ENCODE results near the gene NOVA1. TPM values are rescaled to one million over a fixed set of nuclear protein-coding genes. Genes with fewer than 3 reads are reported as not detected.

The NOVA1 gene
- total and polyA plus RNA-seq, 4 donors = 58.2 to 232 (median 174) TPM

DNA sequence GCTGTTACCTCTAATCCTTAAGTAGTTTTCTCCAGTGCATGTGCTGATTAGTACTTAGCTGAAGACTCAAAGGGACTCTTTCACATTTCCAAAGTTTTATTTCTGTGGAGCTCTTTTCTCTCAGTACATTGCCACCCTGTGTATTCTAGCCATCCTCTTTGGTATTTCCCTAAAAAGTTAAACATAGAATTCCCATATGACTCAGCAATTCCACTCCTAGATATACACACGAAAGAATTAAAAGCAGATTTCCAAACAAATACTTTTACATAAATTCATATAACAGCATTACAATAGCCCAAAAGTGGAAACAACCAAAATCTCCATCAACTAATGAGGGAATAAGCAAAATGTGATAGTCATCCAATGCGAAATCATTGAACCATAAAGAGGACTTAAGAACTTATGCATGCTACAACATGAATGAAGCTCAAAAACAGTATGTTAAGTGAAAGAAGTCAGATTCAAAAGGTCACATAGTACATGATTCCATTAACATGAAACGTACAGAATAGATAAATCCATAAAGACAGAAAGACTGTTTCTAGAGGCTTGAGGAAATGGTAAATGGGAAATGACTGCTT lies 9.0 kb upstream of the NOVA1 start:
- WGBS (ENCODE audit: insufficient coverage) = no CpG with 5 or more reads among the region's 3 CpGs
- Histone ChIP-seq H3K9me3 (ENCODE audit: control insufficient read depth, insufficient read depth, low read length) (no peaks in the 10 kb centered on the region), H3K36me3 (ENCODE audit: control insufficient read depth, insufficient read depth, low read length) (no peaks in the 10 kb centered on the region), H3K27ac (ENCODE audit: low read depth, low read length) (no peak overlapping the region), H3K4me1 (ENCODE audit: control insufficient read depth, insufficient read depth, low read length) (no peaks in the 10 kb centered on the region), H3K4me3 (ENCODE audit: low read depth, low read length) (no peak overlapping the region), H3K27me3 (ENCODE audit: control insufficient read depth, insufficient read depth, low read length) (no peaks in the 10 kb centered on the region)
- DNase-seq (ENCODE audit: low read depth in 4 of 6, low spot score in 6 of 6) = no peak

DNA sequence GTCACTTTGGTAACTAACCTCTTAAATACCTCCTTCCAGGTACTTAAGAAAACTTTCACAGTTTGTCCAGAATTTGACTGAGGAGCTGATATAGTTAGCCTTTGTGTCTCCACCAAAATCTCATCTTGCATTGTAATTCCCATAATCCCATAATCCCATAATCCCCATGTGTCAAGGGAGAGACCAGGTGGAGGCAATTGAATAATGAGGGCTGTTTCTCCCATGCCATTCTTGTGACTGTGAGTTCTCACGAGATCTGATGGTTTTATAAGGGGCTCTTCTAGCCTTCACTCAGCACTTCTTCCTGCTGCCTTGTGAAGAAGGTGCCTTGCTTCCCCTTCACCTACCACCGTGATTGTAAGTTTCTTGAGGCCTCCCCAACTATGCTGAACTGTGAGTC lies 7.8 kb upstream of the NOVA1 start:
- no peak for DNase-seq (ENCODE audit: low read depth in 4 of 6, low spot score in 6 of 6)
- Histone ChIP-seq H3K4me3 (ENCODE audit: low read depth, low read length) (no peak overlapping the region), H3K9me3 (ENCODE audit: control insufficient read depth, insufficient read depth, low read length) (no peaks in the 10 kb centered on the region), H3K36me3 (ENCODE audit: control insufficient read depth, insufficient read depth, low read length) (no peaks in the 10 kb centered on the region), H3K27ac (ENCODE audit: low read depth, low read length) (no peak overlapping the region), H3K27me3 (ENCODE audit: control insufficient read depth, insufficient read depth, low read length) (no peaks in the 10 kb centered on the region), H3K4me1 (ENCODE audit: control insufficient read depth, insufficient read depth, low read length) (no peaks in the 10 kb centered on the region)
- WGBS (ENCODE audit: insufficient coverage) = 76% methylated on average over 2 of the region's 2 CpGs

DNA sequence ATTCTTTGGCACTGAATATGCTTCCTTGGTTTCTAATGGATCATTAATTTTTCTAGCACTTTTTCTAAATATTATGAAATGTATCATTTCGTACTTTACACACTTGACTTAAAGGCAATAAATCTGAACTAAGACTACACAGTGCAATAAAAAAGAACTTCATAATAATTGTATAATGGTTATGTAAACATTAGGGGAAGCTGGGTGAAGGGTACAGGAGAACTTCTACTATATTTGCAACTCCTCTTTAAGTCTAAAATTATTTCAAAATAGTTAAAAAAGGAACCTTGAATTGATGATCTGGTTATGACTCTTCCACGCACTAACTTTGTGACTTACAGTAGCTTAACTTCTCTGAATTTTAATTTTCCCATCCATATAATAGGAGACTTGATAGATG lies 5.1 kb upstream of the NOVA1 start:
- no peaks in the 10 kb centered on the region for H3K9me3 ChIP-seq (ENCODE audit: control insufficient read depth, insufficient read depth, low read length)
- no peak overlapping the region for H3K4me3 ChIP-seq (ENCODE audit: low read depth, low read length)
- no CpG with 5 or more reads among the region's 2 CpGs for WGBS (ENCODE audit: insufficient coverage)
- no peak for DNase-seq (ENCODE audit: low read depth in 4 of 6, low spot score in 6 of 6)
- no peaks in the 10 kb centered on the region for H3K36me3 ChIP-seq (ENCODE audit: control insufficient read depth, insufficient read depth, low read length)
- no peak overlapping the region for H3K27ac ChIP-seq (ENCODE audit: low read depth, low read length)
- no peaks in the 10 kb centered on the region for H3K4me1 ChIP-seq (ENCODE audit: control insufficient read depth, insufficient read depth, low read length)
- no peaks in the 10 kb centered on the region for H3K27me3 ChIP-seq (ENCODE audit: control insufficient read depth, insufficient read depth, low read length)

DNA sequence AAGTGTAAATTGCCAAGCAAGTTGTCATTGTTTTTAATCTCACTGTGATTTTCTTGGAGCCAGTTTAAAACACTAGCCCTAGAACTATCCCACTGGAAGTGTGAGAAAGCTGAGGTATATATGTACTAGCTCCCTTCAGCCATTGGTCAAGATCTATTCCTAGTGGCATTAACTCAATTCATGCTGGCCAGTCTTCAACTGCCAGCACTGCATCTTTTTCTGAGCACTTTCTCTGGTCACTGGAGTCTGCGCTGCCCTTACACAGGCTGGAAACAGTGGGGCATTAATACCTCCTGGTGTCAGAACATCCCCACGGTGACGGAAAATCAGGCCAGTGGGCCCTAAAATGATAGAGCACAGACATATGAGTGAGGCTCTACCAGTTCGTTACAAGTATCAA lies 4.0 kb upstream of the NOVA1 start:
- 42% methylated on average over 3 of the region's 4 CpGs for WGBS (ENCODE audit: insufficient coverage)
- no peaks in the 10 kb centered on the region for H3K4me1 ChIP-seq (ENCODE audit: control insufficient read depth, insufficient read depth, low read length)
- H3K27ac ChIP-seq (ENCODE audit: low read depth, low read length) = no peak overlapping the region
- H3K9me3 ChIP-seq (ENCODE audit: control insufficient read depth, insufficient read depth, low read length) = no peaks in the 10 kb centered on the region
- H3K4me3 ChIP-seq (ENCODE audit: low read depth, low read length) = no peak overlapping the region
- H3K27me3 ChIP-seq (ENCODE audit: control insufficient read depth, insufficient read depth, low read length) = no peaks in the 10 kb centered on the region
- H3K36me3 ChIP-seq (ENCODE audit: control insufficient read depth, insufficient read depth, low read length) = no peaks in the 10 kb centered on the region
- DNase-seq (ENCODE audit: low read depth in 4 of 6, low spot score in 6 of 6) = peak in 1 of 6 donors; percentile 66

DNA sequence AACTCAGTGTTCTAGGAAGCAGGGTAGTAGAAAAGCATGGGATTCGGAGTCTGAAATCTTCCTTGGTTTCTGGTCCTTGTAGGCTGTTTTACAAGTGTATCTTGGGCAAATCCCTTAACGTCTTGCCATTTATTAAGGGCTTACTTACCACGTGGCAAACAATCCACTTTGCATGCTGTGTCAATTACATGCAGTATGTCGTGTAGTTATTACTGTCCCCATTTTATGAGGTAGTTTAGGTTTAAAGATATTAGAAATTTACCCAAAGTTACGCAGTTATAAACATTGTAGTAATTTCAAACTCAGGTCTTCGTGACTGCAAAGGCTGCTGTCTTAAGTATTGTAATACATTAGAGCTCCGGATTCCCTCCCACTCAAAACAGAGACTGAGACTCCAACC lies 1.5 kb upstream of the NOVA1 start:
- Histone ChIP-seq H3K27me3 (ENCODE audit: control insufficient read depth, insufficient read depth, low read length) (no peaks in the 10 kb centered on the region), H3K4me3 (ENCODE audit: low read depth, low read length) (peak overlapping the region; percentile 80), H3K4me1 (ENCODE audit: control insufficient read depth, insufficient read depth, low read length) (no peaks in the 10 kb centered on the region), H3K27ac (ENCODE audit: low read depth, low read length) (peak overlapping the region; percentile 95), H3K36me3 (ENCODE audit: control insufficient read depth, insufficient read depth, low read length) (no peaks in the 10 kb centered on the region), H3K9me3 (ENCODE audit: control insufficient read depth, insufficient read depth, low read length) (no peaks in the 10 kb centered on the region)
- DNase-seq (ENCODE audit: low read depth in 4 of 6, low spot score in 6 of 6) = peak in 1 of 6 donors; percentile 81
- no CpG with 5 or more reads among the region's 7 CpGs for WGBS (ENCODE audit: insufficient coverage)

DNA sequence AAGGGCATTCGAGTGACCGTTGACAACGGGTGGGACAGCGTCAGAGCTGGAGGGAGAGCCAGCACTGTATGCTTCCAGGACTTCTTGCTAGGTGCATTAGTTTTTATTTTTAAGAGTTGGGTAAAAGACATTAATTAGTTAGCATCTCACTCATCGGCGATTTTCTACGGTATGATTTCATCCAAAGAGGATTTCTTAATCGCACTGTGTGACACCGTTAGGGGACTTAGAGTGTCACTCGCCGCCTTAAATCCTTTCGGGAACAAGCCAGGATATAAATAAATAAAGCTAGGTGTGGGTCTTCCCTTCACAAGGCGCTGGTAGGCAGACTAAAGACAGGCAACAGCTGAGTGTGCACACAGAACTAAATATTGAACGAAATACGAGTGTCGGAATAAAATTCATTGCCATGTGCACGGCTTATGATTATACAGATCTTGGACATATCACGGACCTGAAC lies 869 bp upstream of the NOVA1 start:
- Histone ChIP-seq H3K4me3 (ENCODE audit: low read depth, low read length) (peak overlapping the region; percentile 80), H3K27ac (ENCODE audit: low read depth, low read length) (peak overlapping the region; percentile 95), H3K36me3 (ENCODE audit: control insufficient read depth, insufficient read depth, low read length) (no peaks in the 10 kb centered on the region), H3K9me3 (ENCODE audit: control insufficient read depth, insufficient read depth, low read length) (no peaks in the 10 kb centered on the region), H3K4me1 (ENCODE audit: control insufficient read depth, insufficient read depth, low read length) (no peaks in the 10 kb centered on the region), H3K27me3 (ENCODE audit: control insufficient read depth, insufficient read depth, low read length) (no peaks in the 10 kb centered on the region)
- 2% methylated on average over 11 of the region's 18 CpGs for WGBS (ENCODE audit: insufficient coverage)
- no peak for DNase-seq (ENCODE audit: low read depth in 4 of 6, low spot score in 6 of 6)

DNA sequence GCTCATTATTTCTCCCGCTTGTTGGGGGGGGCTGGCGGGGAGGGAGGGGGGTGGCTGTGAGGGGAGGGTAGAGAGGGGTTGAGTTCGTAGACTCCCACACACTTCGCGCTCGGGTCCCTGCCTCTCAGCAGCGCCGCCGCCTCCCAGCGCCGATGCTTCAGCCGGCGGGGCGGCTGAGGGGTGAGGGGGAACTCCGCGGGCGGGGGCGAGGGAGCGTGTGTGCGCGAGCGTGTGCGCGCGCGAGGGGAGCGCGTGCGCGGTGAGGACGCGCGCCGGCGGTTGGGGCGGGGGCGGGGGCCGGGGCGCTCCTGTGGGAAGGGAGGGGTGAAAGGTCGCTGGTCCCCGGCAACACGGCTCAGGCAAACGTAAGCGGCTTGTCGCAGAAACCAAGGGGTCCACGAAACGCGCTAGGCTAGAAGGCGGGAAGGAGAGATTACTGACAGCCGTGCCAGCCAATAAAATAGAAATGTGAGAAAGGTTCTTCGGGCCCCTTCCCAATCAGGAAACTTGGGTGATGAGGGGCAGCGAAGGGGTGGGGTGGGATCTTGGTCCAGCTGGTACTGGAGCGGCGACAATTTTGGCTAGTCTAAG lies 343 bp upstream of the NOVA1 start:
- Histone ChIP-seq H3K27me3 (ENCODE audit: control insufficient read depth, insufficient read depth, low read length) (no peaks in the 10 kb centered on the region), H3K36me3 (ENCODE audit: control insufficient read depth, insufficient read depth, low read length) (no peaks in the 10 kb centered on the region), H3K4me3 (ENCODE audit: low read depth, low read length) (peak overlapping the region; percentile 80), H3K27ac (ENCODE audit: low read depth, low read length) (peak overlapping the region; percentile 96), H3K4me1 (ENCODE audit: control insufficient read depth, insufficient read depth, low read length) (no peaks in the 10 kb centered on the region), H3K9me3 (ENCODE audit: control insufficient read depth, insufficient read depth, low read length) (no peaks in the 10 kb centered on the region)
- peak; percentile 95 to 100 (median 98) for DNase-seq (ENCODE audit: low read depth in 4 of 6, low spot score in 6 of 6)
- WGBS (ENCODE audit: insufficient coverage) = under 1% methylated on average over 46 of the region's 54 CpGs

DNA sequence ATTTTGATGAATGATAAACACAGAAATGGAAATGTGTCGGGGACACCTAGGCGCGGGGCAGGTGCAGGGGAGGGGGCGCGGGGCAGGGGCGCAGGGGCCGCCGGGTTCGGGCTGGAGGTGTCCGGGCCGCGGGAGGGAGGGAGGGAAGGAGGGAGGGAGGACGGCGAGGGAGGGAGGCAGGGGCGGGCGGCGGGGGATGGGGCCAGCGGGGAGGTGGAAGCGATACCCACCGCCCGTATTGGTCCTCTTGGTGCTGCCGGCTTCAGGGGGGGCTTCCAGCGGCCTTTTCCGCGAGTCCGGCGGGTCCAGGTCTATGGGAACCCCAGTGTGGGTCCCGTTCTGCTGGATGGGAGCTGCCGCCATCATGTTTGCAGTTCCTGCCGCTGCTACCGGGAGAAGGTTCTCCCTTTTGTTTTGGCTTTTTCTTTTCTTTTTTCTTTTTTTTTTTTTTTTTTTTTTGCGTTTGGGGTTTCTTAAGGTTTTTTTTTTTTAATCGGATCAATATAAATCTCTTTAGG lies 703 bp downstream of the NOVA1 start:
- H3K4me1 ChIP-seq (ENCODE audit: control insufficient read depth, insufficient read depth, low read length) = no peaks in the 10 kb centered on the region
- H3K27me3 ChIP-seq (ENCODE audit: control insufficient read depth, insufficient read depth, low read length) = no peaks in the 10 kb centered on the region
- no peaks in the 10 kb centered on the region for H3K9me3 ChIP-seq (ENCODE audit: control insufficient read depth, insufficient read depth, low read length)
- H3K4me3 ChIP-seq (ENCODE audit: low read depth, low read length) = peak overlapping the region; percentile 80
- H3K27ac ChIP-seq (ENCODE audit: low read depth, low read length) = peak overlapping the region; percentile 96
- peak in 2 of 6 donors; percentile 79 to 86 for DNase-seq (ENCODE audit: low read depth in 4 of 6, low spot score in 6 of 6)
- no peaks in the 10 kb centered on the region for H3K36me3 ChIP-seq (ENCODE audit: control insufficient read depth, insufficient read depth, low read length)
- WGBS (ENCODE audit: insufficient coverage) = 0% methylated on average over 13 of the region's 33 CpGs

DNA sequence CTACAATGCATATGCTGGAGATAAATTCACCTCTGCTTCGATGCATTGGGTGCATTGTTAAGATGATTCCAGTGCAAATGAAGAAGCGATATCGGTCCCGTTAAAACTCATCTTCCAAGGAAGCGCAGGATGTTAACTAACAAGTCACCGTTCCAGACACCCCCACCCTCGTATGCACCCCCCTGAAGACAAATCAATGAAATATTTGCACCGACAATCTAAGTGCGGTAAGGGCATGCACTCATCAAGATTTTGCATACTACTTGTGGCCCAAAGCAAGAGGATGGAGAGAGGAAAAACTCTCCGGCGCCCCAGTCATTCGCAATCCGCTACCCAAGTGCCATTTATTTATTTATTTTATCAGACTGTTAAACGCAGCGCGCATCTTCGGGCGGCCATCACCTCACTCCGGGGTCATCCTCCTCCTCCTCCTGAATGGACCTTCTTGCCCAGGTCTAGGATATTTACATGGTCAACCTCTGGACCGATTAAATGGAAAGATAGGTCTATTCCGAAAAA lies 1.2 kb downstream of the NOVA1 start:
- 0% methylated on average over 1 of the region's 21 CpGs for WGBS (ENCODE audit: insufficient coverage)
- peak in 3 of 6 donors; percentile 70 to 86 (median 77) for DNase-seq (ENCODE audit: low read depth in 4 of 6, low spot score in 6 of 6)
- Histone ChIP-seq H3K36me3 (ENCODE audit: control insufficient read depth, insufficient read depth, low read length) (no peaks in the 10 kb centered on the region), H3K27me3 (ENCODE audit: control insufficient read depth, insufficient read depth, low read length) (no peaks in the 10 kb centered on the region), H3K4me3 (ENCODE audit: low read depth, low read length) (peak overlapping the region; percentile 80), H3K9me3 (ENCODE audit: control insufficient read depth, insufficient read depth, low read length) (no peaks in the 10 kb centered on the region), H3K4me1 (ENCODE audit: control insufficient read depth, insufficient read depth, low read length) (no peaks in the 10 kb centered on the region), H3K27ac (ENCODE audit: low read depth, low read length) (peak overlapping the region; percentile 96)

Measured in spinal cord (tissue), 10 donors.